ENCODE data around the gene PDK2. TPM values are rescaled to one million over a fixed set of nuclear protein-coding genes. Genes with fewer than 3 reads are reported as not detected.

PDK2 gene
- polyA plus RNA-seq, 1 experiment, result 155 TPM

DNA sequence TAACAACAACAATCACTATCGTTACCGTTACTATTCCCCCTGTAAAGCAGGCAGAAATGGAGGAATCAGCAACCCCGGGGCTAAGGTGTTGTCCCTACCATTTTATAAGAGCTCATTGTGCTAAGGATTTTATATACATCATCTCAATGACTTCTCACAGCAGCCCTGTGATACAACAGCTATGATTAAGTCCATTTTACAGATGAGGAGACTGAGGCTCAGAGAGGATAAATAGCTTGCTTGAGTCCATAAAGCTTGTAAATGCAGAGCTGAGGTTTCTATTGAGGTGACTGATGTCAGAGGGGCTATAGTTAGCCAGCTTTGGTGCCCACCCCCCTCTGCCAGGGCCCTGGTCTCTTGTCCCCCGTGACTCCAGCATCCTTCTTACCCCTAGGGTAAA lies 16.7 kb upstream of the PDK2 start:
- no peak for DNase-seq (ENCODE audit: low read depth)

DNA sequence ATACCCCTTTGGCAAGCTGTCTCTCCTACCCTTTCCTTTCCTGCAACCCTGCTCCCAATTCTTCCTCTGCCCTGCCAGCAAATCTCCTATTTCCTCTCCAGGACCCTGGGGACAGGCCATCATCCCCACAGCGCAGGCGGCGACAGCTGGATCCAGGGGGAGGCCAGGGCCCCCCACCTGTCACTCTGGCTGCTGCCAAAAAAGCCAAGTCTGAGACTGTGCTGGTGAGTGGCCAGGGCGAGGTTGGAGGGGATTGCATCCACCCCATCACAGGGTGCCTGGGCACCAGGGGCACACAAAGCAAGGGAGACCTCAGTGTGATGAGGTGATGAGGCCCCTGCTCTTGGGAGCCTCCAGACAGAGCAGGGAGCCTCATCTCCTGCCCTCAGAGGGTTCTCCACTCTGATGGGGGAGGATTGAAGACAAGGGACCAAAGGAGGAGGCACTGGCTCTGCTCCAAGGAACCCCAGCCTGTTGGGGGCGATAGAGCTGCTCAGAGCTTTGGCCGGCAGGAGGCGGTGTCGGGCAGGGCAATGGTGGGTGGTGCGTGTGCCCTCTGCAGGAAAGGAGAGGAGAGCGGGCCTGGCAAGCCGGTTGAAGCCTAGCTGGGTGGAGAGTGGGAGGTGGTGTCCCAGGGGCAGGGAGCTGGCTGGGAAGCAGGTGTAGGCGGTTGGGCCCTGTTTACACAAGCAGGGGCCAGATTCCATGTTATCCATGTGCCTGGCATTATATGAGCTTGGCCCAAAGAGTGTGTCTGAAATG lies 15.6 kb upstream of the PDK2 start:
- CTCF ChIA-PET, result interaction anchor here (0.5 to 5.3 kb wide), 7 partner anchors 13 to 81 kb away, joined by 3 to 37 read pairs (median 6); partner anchors contain the start of gene PDK2
- peaks cover 54% of the 10 kb centered on the region for H3K36me3 ChIP-seq (ENCODE audit: control insufficient read depth, insufficient read depth, low read length)
- DNase-seq (ENCODE audit: low read depth), result no peak
- H3K4me3 ChIP-seq (ENCODE audit: low read depth, low read length), result no peak overlapping the region
- TF ChIP-seq, protein P1, sequence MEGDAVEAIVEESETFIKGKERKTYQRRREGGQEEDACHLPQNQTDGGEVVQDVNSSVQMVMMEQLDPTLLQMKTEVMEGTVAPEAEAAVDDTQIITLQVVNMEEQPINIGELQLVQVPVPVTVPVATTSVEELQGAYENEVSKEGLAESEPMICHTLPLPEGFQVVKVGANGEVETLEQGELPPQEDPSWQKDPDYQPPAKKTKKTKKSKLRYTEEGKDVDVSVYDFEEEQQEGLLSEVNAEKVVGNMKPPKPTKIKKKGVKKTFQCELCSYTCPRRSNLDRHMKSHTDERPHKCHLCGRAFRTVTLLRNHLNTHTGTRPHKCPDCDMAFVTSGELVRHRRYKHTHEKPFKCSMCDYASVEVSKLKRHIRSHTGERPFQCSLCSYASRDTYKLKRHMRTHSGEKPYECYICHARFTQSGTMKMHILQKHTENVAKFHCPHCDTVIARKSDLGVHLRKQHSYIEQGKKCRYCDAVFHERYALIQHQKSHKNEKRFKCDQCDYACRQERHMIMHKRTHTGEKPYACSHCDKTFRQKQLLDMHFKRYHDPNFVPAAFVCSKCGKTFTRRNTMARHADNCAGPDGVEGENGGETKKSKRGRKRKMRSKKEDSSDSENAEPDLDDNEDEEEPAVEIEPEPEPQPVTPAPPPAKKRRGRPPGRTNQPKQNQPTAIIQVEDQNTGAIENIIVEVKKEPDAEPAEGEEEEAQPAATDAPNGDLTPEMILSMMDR (IDR thresholded peaks at IDR 0.05; ENCODE audit: insufficient read depth, low read depth, low read length), result peak; percentile 78
- POLR2A ChIA-PET, result no interaction called here
- no peaks in the 10 kb centered on the region for H3K27me3 ChIP-seq (ENCODE audit: control insufficient read depth, insufficient read depth, low read length)

More for the DNA sequence above, 16.7 kb upstream of the PDK2 start:
- no peak overlapping the region for H3K4me3 ChIP-seq (ENCODE audit: low read depth, low read length)
- ChIA-PET CTCF (interaction anchor here (1.0 to 5.3 kb wide), 5 partner anchors 9 to 50 kb away, joined by 3 to 37 read pairs (median 13); no protein-coding TSS in a partner anchor), POLR2A (no interaction called here)
- peaks cover 64% of the 10 kb centered on the region for H3K36me3 ChIP-seq (ENCODE audit: control insufficient read depth, insufficient read depth, low read length)
- no peaks in the 10 kb centered on the region for H3K27me3 ChIP-seq (ENCODE audit: control insufficient read depth, insufficient read depth, low read length)
- TF ChIP-seq, protein P1 (IDR thresholded peaks at IDR 0.05; ENCODE audit: insufficient read depth, low read depth, low read length), result no peak

DNA sequence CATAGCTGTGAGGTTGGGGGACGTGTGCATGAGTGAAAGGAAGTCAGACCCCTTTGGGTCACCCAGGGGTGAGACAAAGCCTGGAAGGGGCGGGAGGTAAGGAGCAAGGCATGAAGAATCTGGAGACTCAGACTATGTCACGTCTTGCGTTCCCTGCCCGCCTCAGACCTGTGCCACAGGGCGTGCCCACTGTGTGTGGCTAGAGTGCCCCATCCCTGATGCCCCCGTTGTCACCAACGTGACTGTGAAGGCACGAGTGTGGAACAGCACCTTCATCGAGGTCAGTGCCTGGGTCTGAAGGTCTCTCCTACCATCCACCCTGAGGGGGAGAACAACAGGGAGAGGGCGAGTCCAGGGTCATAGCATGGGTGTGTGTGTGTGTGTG lies 15.1 kb upstream of the PDK2 start:
- Histone ChIP-seq H3K4me3 (ENCODE audit: low read depth, low read length) (no peak overlapping the region), H3K36me3 (ENCODE audit: control insufficient read depth, insufficient read depth, low read length) (peaks cover 52% of the 10 kb centered on the region), H3K27me3 (ENCODE audit: control insufficient read depth, insufficient read depth, low read length) (no peaks in the 10 kb centered on the region)
- ChIA-PET CTCF (interaction anchor here (1.0 to 5.3 kb wide), 5 partner anchors 14 to 81 kb away, joined by 3 to 37 read pairs (median 6); partner anchors contain the start of gene PDK2), POLR2A (no interaction called here)
- TF ChIP-seq, protein P1 (IDR thresholded peaks at IDR 0.05; ENCODE audit: insufficient read depth, low read depth, low read length), result no peak
- DNase-seq (ENCODE audit: low read depth), result no peak

DNA sequence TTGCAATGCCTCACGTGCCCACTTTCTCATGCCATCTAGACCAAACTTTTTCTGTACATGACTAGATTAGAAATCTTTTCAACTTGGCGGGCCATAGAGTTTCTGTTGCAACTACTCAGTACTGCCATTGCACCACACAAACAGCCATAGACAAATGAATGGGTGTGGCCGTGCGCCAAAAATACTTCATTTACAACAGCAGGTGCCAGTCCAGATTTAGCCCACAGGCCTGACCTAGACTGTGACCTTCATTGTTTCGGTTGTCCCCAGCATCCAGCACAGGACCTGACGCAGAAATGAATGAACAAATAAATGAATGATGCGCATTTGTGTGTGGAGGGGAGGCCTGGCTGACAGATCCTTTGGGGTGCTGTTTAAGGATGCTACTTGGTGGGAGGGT lies 14.3 kb upstream of the PDK2 start:
- CTCF ChIA-PET, result interaction anchor here (0.6 to 5.3 kb wide), 6 partner anchors 11 to 60 kb away, joined by 3 to 37 read pairs (median 5); partner anchors contain the start of gene PDK2
- no peaks in the 10 kb centered on the region for H3K27me3 ChIP-seq (ENCODE audit: control insufficient read depth, insufficient read depth, low read length)
- H3K36me3 ChIP-seq (ENCODE audit: control insufficient read depth, insufficient read depth, low read length), result peaks cover 49% of the 10 kb centered on the region
- TF ChIP-seq, protein P1 (IDR thresholded peaks at IDR 0.05; ENCODE audit: insufficient read depth, low read depth, low read length), result no peak
- POLR2A ChIA-PET, result no interaction called here
- H3K4me3 ChIP-seq (ENCODE audit: low read depth, low read length), result no peak overlapping the region
- DNase-seq (ENCODE audit: low read depth), result no peak

DNA sequence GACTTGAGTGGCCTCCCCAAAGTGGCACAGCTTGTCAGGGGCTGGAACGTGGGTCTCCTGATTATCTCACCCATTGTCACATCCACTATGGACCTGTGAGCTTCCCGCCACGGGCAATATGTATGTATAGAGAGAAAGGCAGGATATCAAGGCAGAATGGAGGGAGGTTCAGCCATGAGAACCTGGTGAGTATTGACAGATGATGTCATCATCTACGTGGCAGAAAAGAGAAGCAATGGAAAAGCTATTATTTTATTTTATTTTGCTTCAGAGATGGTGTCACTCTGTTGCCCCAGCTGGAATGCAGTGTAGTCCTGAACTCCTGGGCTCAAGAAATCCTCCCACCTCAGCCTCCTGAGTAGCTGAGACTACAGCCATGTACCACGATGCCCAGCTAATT lies 13.4 kb upstream of the PDK2 start:
- Histone ChIP-seq H3K27me3 (ENCODE audit: control insufficient read depth, insufficient read depth, low read length) (no peaks in the 10 kb centered on the region), H3K36me3 (ENCODE audit: control insufficient read depth, insufficient read depth, low read length) (peaks cover 42% of the 10 kb centered on the region), H3K4me3 (ENCODE audit: low read depth, low read length) (no peak overlapping the region)
- CTCF ChIA-PET, result interaction anchor here (0.6 to 5.3 kb wide), 10 partner anchors 11 to 529 kb away, joined by 3 to 37 read pairs (median 4); partner anchors contain the start of gene ITGA3
- POLR2A ChIA-PET, result no interaction called here
- TF ChIP-seq, protein P1 (IDR thresholded peaks at IDR 0.05; ENCODE audit: insufficient read depth, low read depth, low read length), result no peak
- DNase-seq (ENCODE audit: low read depth), result no peak
